GM21529 (cell line): ENCODE data around the gene MAN2B1.
"Not testable (repeated sequence)": the region's sequence is repeated elsewhere in the genome, so short reads cannot be mapped to it uniquely, and the experiment has no call there.

Source experiments
- ATAC-seq: cut with Tn5 transposase; IDR thresholded peaks from one replicate; pipeline ENCODE4 v1.9.1; 2021; ENCODE audit not compliant: unreplicated experiment

The MAN2B1 gene

DNA sequence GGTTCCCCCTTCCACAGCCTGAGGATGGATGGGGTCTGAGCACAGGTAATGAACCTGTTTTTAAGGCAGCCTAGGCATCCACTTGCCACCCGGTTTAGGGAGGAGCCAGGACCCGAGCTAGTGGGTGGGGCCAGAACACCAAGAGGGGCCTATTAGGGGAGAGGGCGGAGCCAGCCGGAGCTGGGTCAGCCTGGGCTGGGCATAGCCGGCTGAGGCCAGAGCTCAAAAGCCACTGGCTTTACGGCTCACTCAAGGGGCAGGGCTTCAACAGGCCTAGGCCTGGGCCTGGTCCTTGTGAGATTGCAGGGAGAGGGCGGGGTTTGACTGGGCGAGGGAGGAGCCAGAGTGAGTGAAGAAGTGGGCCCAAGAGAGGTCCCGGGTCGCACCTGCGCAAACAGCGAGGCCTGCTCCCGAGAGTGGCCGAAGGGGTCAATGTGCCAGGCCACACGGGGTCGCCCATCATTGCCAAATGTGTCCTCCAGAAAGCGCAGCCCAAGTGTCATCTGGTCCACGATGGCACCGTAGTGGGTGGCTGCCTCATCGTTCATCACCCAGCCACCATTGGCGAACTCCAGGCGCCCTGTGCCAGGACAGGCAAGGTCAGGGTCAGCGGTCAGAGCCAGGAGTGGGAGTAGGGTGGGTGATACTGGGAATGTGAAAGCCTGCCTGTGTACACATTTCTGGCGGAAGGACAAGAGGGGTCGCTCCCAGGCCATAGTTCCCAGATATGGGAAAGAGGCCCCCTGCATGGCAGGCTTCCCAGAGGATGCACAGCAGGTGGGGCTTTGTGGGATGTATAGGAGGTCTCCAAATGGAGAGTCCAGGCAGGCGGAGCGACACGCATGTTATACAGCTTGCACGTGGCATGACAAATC lies 1.9 kb downstream of the MAN2B1 start:
- ATAC-seq, result no peak

DNA sequence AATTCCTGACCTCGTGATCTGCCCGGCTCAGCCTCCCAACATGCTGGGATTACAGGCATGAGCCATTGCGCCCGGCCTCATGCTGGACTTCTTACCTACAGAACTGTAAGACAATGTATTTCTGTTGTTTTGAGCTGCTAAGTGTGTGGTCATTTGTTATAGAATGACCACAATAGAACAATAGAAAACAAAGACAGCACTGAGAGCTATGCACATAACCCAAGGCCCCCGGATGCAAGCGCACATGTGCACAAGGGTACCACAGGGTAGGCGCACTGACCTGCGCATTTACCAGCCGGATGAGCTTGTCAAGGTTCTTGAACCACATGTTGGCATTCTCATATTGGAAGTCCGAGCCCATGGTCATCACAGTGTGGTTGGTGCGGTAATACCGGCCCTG lies 5.6 kb downstream of the MAN2B1 start:
- no peak for ATAC-seq

DNA sequence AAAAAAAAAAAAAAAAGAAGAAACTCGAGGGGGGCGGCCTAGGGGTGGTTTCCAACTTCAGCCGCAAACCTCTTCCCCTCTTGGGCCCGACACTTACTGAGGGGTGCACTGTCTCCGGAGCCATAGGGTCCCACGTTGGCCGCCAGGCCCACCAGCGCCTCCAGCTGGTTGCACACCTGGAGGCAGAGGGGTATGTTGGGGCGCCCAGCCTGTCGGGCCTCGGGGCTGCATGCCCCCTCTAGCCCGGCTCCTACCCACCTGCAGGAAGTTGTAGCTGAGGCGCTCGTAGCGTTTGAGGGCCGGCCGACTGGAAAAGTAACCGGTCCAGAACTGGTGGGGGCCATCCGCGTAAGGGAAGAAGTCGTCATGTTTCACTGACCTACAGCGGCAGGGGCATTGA lies 8.6 kb downstream of the MAN2B1 start:
- ATAC-seq, result no peak

DNA sequence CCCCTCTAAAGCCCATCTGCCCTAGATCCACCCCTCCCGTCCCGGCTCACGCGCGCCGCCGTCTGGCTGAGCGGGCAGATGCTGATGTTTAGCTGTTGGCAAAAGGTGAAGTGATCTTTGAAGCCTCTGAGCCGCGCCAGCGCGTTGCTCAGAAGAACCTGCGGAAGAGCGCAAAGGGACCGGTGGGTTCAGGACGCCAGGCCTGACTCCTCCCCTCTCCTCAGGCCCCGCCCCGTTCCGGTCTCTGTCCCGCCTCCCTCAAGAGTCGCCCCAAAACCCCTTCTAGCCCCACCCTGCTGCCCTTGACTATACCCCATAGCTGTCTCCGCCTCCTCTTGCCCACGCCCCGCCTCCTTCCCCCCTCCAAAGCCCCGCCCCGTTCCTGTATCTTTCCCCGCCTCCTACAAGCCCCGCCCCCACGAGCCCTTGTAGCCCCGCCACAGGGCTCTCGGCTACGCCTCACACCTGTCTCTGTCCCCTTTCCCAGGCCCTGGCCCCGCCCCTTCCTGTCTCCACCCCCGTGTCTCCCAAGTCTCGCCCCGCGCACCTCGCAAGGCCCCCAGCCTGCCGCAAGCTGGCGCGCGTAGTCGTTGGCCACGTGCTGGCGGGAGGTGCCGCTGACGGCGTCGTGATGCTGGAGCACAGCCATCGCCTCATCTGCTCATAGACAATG lies 9.5 kb downstream of the MAN2B1 start:
- ATAC-seq, result no peak

DNA sequence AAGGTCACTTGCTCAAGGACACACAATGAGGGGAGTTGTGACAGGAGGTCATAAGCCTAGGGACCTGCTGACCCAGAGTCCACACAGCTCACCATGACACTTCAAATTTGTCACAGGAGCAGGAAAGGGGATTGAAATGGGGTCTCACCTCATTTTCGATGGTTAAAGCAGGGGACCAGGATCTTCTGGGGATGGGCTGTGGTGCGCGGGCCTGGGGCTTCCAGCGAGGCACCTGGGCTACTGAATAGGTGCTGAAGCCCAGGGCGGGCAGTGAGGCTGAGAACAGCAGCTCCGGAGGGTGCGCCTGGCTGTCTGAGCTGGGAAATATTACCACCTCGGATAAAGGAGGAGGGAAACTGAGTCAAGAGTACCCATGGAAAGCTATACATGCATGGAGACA lies 11.0 kb downstream of the MAN2B1 start:
- ATAC-seq, result no peak

DNA sequence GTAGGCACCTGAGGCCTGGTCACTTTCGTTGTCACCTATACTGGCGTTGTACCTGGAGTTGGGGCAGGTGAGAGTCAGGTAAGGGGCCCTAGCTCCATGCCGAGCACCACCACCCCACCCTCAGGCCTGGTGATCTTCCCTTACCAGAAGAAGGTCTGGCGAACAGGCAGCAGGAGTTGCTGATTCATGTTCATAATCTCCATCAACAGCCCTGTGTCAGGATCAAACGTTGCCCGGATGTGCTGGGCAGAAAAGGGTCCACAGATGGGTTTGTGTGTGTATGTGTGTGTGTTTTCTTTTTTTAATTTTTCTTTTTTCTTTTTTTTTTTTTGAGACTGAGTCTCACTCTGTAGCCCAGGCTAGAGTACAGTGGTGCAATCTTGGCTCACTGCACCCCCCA lies 14.3 kb downstream of the MAN2B1 start:
- no peak for ATAC-seq

DNA sequence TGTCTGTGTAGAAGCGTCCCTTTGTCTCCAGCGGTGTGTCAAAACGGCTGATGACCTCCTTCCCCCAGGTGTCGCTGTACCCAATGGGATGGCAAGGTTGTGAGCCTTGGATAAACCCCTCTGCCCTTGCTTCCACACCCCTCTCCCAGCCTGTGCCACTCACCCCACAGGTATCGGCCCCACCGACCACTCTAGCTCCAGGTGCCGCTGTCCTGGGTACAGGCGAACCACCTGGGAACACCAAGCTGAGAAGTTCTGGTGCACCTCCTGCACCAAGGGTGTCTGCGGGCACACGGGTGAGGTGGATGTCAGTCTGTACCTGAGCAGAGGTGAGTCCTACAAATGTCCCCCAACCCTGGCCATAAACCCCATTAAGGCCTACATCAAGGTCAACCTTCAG lies 16.6 kb downstream of the MAN2B1 start:
- ATAC-seq, result no peak

DNA sequence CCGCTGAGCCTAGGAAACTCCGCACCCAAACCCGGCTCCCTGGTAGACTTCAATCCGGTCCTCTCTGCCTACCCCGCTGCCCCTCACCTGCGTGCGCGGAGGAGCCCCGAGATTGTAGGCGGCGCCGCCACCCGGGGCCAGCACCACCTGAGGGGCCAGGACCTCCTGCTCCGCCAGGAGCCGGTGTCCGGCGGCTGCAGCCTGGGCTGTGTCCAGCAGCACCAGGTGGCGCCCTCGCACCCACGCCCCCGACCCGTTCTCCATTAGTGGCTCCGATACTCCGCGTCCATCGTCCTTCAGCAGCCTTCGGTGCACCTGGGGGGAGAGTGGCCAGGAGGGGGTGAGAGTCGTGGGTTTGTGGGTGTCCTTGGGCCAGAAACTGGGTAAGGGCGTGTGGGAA lies 18.5 kb downstream of the MAN2B1 start:
- ATAC-seq, result no peak

DNA sequence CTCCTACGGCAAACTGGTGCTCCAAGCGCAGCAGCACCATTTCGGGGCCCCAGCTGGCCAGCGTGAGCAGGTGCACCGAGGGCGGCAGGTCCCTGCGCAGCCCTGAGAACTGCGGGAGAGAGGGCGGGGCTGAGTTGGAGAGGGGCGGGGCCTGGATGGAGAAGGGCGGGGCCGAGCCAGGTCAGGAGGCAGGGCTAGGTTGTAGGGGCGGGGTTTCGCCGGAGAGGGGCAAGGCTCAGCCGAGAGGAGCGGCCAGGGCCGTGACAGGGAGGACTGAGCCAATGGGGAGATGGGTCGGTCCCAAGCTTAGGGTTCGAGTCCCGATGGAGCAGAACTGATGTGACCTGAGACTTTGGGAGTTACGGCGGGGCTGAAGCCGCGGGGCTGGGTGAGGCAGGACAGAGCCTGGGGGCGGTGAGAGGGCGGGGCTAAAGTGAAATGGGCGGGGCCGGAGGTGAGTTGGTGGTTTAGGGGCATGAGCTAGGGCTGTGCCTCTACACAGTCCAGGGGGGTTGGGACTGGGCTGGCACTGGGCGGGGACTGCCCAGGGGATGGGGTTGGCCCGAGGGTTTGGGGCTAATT lies 19.0 kb downstream of the MAN2B1 start:
- no peak for ATAC-seq

DNA sequence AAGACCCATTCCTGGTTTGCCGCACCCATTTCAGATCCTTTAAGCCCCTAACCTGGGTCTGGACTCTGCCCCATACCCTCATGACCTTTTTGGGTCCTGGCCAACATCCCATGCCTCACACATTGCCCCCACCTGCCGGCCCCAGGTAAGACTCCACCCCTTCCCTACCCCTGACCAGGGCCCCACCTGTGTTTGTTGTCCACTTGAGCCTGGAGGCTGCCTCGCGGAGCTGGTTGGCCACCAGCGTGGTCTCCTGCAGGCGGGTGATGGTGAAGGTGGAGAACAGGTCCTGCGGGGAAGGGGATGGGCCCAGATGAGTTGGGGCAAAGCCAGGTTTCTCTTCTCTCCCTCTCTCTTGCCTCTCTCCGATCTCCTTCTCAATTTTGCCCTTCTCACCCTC lies 19.5 kb downstream of the MAN2B1 start:
- no peak for ATAC-seq

DNA sequence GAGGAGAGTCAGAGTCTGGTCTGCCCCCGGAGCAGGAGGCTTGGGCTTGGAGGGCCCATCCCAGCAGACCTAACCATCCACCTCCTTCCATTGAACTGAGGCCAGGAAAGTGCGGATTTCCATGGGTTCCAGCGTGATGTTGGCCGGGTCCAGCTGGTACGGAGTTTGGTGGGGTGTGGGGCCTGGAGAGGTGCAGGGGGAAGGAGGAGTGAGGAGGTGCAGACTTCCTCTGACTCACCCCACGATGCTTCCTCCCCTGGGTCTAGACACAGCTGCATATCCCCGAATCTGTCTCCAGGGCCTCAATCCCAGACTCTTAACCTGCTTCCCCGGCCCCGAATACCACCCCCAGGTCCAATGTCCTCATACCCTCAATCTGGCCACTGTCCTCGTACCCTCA lies 20.0 kb downstream of the MAN2B1 start:
- ATAC-seq, result no peak

DNA sequence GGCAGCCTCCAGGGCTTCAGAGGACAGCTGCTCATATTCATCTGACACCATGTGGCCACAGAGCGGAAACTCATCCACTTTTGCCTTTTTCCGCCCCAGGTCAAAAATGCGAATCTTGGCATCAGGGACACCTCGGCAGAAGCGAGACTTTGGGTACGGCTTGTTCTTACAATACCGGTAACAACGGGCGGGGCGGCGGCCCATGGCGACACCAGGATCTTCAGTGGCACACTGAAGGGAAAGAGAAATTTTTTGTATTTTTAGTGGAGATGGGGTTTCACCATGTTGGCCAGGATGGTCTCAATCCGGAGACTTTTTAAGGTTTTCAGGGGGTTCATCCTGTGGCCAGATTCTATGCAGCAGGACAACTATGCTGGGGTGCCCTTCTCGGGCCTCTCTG lies 22.8 kb downstream of the MAN2B1 start:
- ATAC-seq, result not testable (repeated sequence)

DNA sequence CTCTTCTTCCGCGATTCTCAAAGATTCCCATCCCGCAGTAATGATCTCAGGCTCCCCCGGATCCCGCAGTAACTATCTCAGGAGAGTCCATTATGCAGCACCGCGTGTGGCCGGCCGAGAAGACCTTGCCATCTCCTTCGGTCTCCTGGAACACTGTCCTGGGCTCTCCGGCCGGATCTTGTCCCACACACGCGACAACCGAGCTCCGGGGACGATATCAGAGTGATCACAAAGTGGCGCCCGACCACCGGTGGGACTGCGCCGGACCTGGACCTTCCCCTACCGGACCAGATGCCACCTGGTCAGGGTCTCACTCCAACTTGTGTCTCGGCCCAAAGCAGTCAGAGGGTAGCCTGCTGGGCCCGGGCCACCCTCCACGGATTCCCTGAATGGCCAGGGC lies 24.0 kb downstream of the MAN2B1 start:
- ATAC-seq, result no peak

DNA sequence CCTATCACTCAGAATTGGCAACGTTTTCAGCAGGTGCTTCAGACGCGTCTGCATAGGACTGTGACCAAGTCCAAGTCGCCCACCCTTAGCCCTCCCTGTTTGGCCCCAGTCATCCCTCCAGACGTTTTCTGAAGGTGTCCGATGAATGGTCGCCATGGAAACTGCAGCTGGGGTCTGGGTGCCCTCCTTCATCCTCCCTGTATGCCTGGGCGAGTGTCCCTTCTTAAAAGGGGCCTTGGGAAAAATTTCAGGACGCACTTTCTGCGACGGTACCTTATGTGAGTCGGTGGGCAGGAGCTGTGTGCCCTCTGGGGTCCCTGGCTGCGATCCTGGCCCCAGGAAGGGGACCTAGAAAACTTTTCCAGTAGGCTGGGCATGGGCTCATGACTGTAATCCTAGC lies 25.1 kb downstream of the MAN2B1 start:
- ATAC-seq, result no peak

DNA sequence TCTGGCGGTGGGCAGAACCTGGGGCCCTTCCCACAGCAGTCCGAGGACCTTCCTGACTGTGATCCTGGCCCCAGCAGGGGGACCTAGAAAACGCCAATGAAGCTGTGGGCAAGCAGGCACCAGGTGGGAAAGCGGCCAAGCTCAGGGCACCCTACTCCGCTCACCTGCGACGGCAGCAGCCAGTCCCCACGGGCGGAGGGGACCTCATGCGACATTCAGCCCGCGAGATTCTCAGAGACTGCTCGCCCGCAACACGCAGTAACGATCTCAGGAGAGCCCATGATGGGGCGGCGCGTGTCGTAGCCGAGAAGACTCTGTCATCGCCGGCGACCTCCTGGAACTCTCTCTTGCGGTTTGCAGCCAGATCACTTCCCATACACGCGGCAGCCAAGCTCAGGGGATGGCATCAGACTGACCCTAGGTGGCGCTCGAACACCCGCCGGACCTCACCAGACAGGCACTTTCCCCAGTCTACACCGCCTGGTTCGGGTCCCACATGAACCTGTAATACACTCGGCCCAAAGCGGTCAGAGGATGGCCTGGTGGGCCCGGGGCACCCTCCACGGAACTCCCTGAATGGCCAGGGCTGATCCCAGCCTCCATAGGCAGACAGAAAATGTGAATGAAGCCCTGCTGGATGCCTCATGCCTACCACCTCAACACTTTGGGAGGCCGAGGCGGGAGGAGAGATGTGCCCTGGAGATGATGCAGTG lies 26.5 kb downstream of the MAN2B1 start:
- ATAC-seq, result no peak

DNA sequence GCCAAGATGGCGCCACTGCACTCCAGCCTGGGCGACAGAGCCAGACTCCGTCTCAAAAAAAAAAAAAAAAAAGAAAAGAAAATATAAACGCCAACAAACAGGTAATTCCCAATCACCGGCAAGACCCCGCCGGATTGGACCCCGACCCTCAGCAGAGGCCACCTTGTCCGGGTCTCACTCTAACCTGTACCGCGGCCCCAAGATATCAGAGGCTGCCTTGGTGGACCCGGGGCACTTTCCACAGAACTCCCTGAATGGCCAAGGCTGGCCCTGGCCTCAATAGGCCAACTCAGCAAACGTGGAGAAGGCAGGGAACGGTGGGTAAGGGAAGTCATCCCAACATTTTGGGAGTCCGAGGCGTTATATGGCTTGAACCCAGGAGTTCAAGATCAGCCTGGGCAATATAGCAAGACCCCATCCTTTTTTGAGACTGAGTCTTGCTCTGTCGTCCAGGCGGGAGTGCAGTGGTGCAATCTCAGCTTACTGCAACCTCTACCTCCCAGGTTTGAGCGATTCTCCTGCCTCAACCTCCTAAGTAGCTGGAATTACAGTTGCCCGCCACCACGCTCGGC lies 27.8 kb downstream of the MAN2B1 start:
- ATAC-seq, result no peak

DNA sequence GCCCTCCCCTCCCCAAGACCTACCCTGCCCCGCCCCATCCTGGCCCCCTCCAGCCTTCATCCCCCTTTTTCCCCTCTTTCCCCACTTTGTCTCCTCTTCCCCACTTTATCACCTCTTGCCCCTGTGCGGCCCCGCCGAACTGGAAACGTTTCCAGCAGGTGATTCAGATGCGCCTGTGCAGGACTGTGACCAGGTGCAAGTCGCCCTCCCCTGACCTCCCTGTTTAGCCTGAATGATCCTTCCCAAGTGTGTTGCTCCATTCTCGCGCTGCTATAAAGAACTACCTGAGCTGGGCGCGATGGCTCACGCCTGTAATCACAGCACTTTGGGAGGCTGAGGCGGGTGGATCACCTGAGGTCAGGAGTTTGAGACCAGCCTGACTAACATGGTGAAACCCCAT lies 29.9 kb downstream of the MAN2B1 start:
- no peak for ATAC-seq

DNA sequence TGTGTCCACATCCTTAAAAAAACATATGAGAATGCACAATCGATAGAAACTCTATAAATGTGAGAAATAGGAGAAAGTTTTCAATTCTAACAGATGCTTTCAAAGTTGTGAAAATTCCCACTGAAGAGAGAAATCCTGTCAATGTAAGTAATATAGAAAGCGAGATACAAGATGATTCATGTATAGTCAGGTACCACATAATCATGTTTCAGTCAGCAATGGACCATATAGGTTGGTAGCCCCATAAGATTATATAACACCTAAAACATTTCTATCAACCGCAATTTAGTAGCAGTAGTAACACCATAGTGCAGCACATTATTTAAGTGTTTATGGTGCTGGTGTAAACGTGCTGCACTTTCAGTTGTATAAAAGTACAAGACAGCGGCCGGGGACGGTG lies 37.3 kb downstream of the MAN2B1 start:
- ATAC-seq, result no peak

DNA sequence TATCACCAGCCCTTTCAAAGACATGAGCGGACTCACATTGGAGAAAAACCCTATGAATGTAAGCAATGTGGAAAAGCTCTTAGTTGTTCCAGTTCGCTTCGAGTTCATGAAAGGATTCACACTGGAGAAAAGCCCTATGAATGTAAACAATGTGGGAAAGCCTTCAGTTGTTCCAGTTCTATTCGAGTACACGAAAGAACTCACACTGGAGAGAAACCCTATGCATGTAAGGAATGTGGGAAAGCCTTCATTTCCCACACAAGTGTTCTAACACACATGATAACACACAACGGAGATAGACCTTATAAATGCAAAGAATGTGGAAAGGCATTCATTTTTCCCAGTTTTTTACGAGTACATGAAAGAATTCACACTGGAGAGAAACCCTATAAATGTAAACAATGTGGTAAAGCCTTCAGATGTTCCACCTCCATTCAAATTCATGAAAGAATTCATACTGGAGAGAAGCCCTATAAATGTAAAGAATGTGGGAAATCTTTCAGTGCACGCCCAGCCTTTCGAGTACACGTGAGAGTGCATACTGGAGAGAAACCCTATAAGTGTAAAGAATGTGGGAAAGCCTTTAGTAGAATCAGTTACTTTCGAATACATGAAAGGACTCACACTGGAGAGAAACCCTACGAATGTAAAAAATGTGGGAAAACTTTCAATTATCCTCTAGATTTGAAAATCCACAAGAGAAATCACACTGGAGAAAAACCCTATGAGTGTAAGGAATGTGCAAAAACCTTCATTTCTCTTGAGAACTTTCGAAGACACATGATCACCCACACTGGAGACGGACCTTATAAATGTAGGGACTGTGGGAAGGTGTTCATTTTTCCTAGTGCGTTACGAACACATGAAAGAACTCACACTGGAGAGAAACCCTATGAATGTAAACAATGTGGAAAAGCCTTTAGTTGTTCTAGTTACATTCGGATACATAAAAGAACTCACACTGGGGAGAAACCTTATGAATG lies 38.2 kb downstream of the MAN2B1 start:
- no peak for ATAC-seq

DNA sequence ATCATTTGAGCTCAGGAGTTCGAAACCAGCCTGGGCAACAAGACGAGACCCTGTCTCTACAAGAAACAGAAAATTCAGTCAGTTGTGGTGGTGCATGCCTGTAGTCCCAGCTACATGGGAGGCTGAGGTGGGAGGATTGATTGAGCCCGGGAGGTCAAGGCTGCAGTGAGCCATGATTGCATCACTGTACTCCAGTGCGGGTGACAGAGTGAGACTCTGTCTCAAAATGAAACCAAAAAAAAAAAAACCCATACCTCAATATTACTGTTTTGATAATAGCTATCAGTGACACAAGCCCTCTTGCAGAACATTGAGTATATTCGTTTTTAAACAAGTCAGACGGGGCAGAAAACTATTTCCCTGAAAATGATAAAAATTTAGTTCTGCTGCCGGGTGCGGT lies 39.6 kb downstream of the MAN2B1 start:
- no peak for ATAC-seq
